ENCODE data around the gene RABGGTA.

The RABGGTA gene

DNA sequence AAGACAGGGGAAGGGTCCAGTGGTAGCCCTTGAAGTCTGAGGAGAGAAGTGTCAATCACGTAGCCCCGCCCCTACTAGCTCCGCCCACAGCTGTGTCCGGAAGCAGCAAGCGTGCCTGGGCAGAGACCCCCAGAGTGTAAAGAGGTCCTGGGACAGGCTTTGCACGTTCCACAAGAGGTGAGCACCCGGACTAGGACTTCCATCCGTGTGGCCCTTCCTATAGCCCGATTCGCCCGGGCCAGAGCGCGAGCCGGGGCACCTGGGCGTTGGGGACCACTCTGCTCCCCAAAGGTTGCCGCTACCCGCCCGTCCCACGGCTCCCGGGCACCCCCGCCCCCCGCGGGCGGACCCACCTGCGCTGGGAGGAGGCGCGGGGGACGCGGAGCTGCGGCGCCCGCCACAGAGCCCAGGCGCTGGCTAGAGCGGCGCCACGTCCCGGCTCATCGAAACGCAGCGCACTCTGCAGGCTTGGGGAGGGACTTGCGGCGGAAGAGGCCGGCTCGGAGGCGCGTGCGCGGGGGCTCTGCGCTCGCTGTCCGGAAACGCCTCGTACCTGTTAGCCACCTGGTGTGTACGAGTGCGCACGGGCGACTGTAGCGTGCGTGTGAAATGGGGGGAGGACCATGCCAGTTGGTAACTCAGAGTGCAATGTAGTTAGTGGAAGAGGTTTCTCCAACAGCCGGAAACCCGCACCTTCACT is at the start of gene RABGGTA:
Gene RABGGTA (minus strand): TSS at position 464 of the 700 bp plus-strand sequence. CDS start 482 bp downstream, outside the sequence.
- POLR2A ChIA-PET, result interaction anchor here (0.8 to 2.5 kb wide), 28 partner anchors 10 to 171 kb away, joined by 3 to 52 read pairs (median 8); partner anchors contain the start of genes CHMP4A, CIDEB, DCAF11 and DHRS1
- CTCF ChIA-PET, result interaction anchor here (0.6 to 2.0 kb wide), 11 partner anchors 9 to 181 kb away, joined by 3 to 6 read pairs (median 4); partner anchors contain the start of genes MDP1, TGM1 and TINF2

DNA sequence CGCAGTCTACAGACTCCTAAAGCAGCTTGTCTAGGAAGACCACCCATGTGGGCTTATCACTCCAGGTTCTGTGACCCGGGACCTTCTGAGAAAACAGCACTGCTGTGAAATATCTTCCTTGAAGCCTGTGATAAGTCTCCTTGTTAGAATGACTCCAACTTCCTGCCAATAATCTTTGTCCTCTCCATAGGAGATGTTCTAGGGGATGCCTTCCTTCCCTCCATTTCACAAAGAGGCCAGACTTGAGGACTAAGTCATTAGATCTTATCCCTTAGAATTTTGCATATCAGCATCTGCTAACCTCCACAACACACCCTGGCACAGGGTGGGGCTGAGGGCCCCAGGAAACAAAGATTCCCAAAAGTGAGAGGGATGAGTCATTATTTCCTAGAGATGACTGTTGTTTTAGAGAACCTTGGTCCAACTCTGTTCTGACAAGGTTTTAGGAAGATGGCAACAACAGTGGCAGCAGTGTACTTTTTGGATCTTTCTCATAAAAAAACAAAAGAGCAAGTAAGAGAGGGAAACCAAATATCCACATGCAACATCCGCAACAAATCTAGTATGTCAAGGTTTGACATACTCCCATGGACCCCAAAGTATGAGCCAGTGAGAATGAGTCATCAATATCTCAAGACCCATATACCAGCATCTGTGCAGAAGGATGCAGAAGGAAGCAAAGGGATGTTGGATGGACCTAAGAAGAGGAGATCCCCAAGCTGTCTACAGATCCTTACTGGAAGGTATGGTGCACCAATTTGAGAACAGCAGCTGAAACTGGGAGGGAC is 45.9 kb upstream of the RABGGTA start:
- DNase-seq (ENCODE audit: extremely low spot score), result no peak
- ChIA-PET CTCF (interaction anchor here (0.7 to 2.9 kb wide), 2 partner anchors 10 to 114 kb away, joined by 3 to 14 read pairs; partner anchors contain the start of gene CIDEB), POLR2A (no interaction called here)
- TF ChIP-seq ELF4 (IDR thresholded peaks at IDR 0.05) (no peak), BHLHE40 (IDR thresholded peaks at IDR 0.05; ENCODE audit: borderline replicate concordance) (no peak), NFRKB (IDR thresholded peaks at IDR 0.05) (no peak), SUZ12 (IDR thresholded peaks at IDR 0.05) (no peak), L3MBTL2 (conservative IDR thresholded peaks at IDR 0.05) (no peak), SP1 (IDR thresholded peaks at IDR 0.05) (no peak), HDGF (IDR thresholded peaks at IDR 0.05; ENCODE audit: borderline replicate concordance) (no peak), TARDBP (IDR thresholded peaks at IDR 0.05) (no peak), FOXK2 (IDR thresholded peaks at IDR 0.05) (no peak), FOXA1 (IDR thresholded peaks at IDR 0.05) (no peak), ARNT (IDR thresholded peaks at IDR 0.05) (no peak), PKNOX1 (IDR thresholded peaks at IDR 0.05) (no peak), ZNF384 (IDR thresholded peaks at IDR 0.05) (no peak), CTBP1 (IDR thresholded peaks at IDR 0.05; ENCODE audit: borderline replicate concordance) (no peak), LEF1 (IDR thresholded peaks at IDR 0.05; ENCODE audit: borderline replicate concordance) (no peak), FOXM1 (IDR thresholded peaks at IDR 0.05; ENCODE audit: borderline replicate concordance) (no peak)

More for the DNA sequence above, at the start of gene RABGGTA:
- peak; percentile 94 for DNase-seq (ENCODE audit: extremely low spot score)
- TF ChIP-seq FOXM1 (IDR thresholded peaks at IDR 0.05; ENCODE audit: borderline replicate concordance) (no peak), PKNOX1 (IDR thresholded peaks at IDR 0.05) (peak; percentile 98), LEF1 (IDR thresholded peaks at IDR 0.05; ENCODE audit: borderline replicate concordance) (0 out of 2 replicates have a peak, but pooled peaks have one; percentile 34), SP1 (IDR thresholded peaks at IDR 0.05) (no peak), TARDBP (IDR thresholded peaks at IDR 0.05) (no peak), L3MBTL2 (conservative IDR thresholded peaks at IDR 0.05) (peak; percentile 85), BHLHE40 (IDR thresholded peaks at IDR 0.05; ENCODE audit: borderline replicate concordance) (no peak), ZNF384 (IDR thresholded peaks at IDR 0.05) (no peak), HDGF (IDR thresholded peaks at IDR 0.05; ENCODE audit: borderline replicate concordance) (no peak), ELF4 (IDR thresholded peaks at IDR 0.05) (0 out of 2 replicates have a peak, but pooled peaks have one; percentile 16), ARNT (IDR thresholded peaks at IDR 0.05) (peak; percentile 34; the same call in 1 of the 2 replicates)

GRCh38 chr14:24316597-24316950 is 45.2 kb upstream of the RABGGTA start:
- ChIA-PET CTCF (interaction anchor here (2.9 kb wide), 1 partner anchor 9 kb away, joined by 14 read pairs; the partner anchor contains the start of gene CIDEB), POLR2A (no interaction called here)
- TF ChIP-seq BHLHE40 (IDR thresholded peaks at IDR 0.05; ENCODE audit: borderline replicate concordance), result no peak
- TF ChIP-seq ARNT (IDR thresholded peaks at IDR 0.05), result no peak
- TF ChIP-seq CTBP1 (IDR thresholded peaks at IDR 0.05; ENCODE audit: borderline replicate concordance), result no peak
- no peak for TF ChIP-seq FOXK2 (IDR thresholded peaks at IDR 0.05)
- no peak for TF ChIP-seq SUZ12 (IDR thresholded peaks at IDR 0.05)
- DNase-seq (ENCODE audit: extremely low spot score), result no peak

- ChIA-PET POLR2A (no interaction called here), CTCF (interaction anchor here (2.9 kb wide), 1 partner anchor 8 kb away, joined by 14 read pairs; the partner anchor contains the start of gene CIDEB)
- TF ChIP-seq HDGF (IDR thresholded peaks at IDR 0.05; ENCODE audit: borderline replicate concordance) (no peak), FOXA1 (IDR thresholded peaks at IDR 0.05) (no peak), ARNT (IDR thresholded peaks at IDR 0.05) (no peak), L3MBTL2 (conservative IDR thresholded peaks at IDR 0.05) (no peak), FOXM1 (IDR thresholded peaks at IDR 0.05; ENCODE audit: borderline replicate concordance) (no peak), CTBP1 (IDR thresholded peaks at IDR 0.05; ENCODE audit: borderline replicate concordance) (no peak), LEF1 (IDR thresholded peaks at IDR 0.05; ENCODE audit: borderline replicate concordance) (no peak), SUZ12 (IDR thresholded peaks at IDR 0.05) (no peak), PKNOX1 (IDR thresholded peaks at IDR 0.05) (no peak), FOXK2 (IDR thresholded peaks at IDR 0.05) (no peak), BHLHE40 (IDR thresholded peaks at IDR 0.05; ENCODE audit: borderline replicate concordance) (no peak), ZNF384 (IDR thresholded peaks at IDR 0.05) (no peak), SP1 (IDR thresholded peaks at IDR 0.05) (no peak), TARDBP (IDR thresholded peaks at IDR 0.05) (no peak), ELF4 (IDR thresholded peaks at IDR 0.05) (no peak), NFRKB (IDR thresholded peaks at IDR 0.05) (no peak)
- no peak for DNase-seq (ENCODE audit: extremely low spot score)
Measured at GRCh38 chr14:24315807-24316596, 44.6 kb upstream of the RABGGTA start.

All from HEK293T (cell line).